HG03575 (cell line): ENCODE measurements around the gene IL1A.
"Not testable (repeated sequence)": the region's sequence is repeated elsewhere in the genome, so short reads cannot be mapped to it uniquely, and the experiment has no call there.

Experiments used
- ATAC-seq: cut with Tn5 transposase; IDR thresholded peaks from one replicate; pipeline ENCODE4 v1.9.1; 2021; ENCODE audit not compliant: unreplicated experiment, insufficient number of reproducible peaks, low FRiP score; ENCODE audit errors: extremely low read depth

The IL1A gene, protein sequence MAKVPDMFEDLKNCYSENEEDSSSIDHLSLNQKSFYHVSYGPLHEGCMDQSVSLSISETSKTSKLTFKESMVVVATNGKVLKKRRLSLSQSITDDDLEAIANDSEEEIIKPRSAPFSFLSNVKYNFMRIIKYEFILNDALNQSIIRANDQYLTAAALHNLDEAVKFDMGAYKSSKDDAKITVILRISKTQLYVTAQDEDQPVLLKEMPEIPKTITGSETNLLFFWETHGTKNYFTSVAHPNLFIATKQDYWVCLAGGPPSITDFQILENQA

DNA sequence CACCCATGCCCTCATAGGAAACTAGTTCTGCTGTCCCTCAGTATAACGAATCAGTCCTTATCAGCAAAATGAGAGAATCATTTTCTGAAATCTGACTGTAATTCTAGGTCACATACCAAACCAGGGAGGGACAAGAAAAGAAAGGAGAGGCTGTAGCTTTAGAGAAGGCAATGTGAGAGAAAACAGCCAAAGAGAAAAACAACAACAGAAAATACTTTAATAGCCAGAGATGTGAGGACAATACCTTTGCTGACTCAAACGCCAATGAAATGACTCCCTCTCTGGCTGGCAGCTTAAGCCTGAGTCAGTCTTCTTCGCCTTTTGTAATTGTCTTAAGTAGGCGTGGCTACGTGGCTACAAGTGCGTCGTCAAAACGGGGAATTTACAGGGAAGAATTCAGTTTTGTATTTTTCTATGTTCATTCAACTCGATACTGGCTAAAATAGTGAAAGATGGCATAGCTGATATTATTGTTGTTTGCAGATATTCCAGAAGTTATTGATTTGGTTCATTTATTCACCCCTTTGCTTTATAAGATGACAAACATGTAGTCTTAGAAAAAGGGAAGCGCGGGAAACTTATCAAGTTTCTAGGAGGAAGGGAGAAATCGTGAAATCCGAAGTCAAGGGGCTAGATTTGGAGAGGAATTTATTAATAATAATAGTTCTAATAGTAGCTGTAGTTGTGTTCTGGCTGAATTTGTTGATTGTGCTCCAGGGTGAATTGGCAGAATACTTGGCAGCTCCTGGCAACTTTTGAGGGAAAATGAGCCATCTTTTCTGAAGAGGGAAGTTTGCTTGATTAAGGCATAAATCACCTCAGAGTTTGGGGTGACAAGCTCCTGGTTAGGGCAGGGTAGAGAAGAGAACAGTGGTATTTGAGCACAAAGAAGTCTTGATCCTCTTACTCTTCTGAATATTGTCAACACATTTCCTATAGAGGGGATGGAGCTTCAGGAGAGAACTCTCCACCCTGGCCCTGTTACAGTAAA lies at the start of gene IL1A:
IL1A (minus strand) TSS at position 295 of the 991 bp plus-strand sequence. CDS start 723 bp downstream, outside the sequence.
- no peak for ATAC-seq

DNA sequence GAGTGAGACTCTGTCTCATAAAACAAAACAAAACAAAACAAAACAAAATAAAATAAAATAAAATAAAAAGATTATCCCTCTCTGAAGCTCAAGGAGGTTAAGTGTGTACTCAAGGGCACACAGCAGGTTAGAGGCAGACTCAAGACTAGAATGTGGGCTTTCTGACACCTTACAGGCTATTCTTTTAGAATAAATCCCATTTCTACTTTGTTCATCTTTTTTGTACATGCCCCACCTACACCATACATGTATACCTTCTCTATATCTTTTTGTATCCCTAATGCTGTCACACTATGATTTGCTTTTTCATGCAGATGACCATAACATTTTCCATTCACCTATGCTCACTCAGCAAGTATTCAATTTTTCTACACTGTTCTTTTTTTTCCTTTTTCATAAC lies 49.7 kb upstream of the IL1A start:
- ATAC-seq, result no peak

DNA sequence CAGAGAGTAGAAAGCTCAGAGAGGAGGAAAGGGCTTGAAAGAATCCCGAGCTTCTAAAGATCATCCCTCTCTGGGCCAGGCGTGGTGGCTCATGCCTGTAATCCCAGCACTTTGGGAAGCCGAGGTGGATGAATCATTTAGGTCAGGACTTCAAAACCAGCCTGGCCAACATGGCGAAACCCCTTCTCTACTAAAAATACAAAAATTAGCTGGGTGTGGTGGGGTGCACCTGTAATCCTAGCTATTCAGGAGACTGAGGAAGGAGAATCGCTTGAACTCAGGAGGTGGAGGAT lies 49.3 kb upstream of the IL1A start:
- ATAC-seq, result not testable (repeated sequence)

DNA sequence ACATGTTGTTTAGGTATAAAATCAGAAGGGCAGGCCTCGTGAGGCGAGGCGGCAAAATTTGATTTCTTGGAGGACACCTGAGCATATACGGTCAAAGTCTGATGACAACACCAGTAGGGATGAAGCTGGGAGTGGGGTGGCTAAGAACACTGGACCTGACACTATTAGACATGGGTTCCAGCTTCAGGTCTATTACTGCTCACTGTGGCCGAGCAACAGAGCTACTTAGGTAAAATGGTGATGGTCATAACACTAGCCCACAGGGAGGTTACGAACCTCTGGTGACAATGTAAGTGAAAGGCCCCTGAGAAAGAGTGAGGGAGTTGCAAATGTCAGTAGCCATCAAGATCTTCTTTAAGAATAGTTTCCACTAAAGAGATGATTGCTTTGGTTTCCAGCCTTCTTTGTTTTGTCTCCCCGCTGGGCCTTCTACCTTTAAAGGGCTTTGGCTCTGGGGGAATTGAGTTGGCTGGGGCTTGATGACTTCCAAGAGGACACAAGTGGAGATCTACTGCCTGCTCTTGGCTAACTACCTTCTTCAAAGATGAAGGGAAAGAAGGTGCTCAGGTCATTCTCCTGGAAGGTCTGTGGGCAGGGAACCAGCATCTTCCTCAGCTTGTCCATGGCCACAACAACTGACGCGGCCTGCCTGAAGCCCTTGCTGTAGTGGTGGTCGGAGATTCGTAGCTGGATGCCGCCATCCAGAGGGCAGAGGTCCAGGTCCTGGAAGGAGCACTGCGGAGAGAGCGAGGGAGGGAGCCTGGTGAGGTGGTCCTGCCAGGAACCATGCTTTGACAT lies 48.7 kb upstream of the IL1A start:
- ATAC-seq, result no peak

DNA sequence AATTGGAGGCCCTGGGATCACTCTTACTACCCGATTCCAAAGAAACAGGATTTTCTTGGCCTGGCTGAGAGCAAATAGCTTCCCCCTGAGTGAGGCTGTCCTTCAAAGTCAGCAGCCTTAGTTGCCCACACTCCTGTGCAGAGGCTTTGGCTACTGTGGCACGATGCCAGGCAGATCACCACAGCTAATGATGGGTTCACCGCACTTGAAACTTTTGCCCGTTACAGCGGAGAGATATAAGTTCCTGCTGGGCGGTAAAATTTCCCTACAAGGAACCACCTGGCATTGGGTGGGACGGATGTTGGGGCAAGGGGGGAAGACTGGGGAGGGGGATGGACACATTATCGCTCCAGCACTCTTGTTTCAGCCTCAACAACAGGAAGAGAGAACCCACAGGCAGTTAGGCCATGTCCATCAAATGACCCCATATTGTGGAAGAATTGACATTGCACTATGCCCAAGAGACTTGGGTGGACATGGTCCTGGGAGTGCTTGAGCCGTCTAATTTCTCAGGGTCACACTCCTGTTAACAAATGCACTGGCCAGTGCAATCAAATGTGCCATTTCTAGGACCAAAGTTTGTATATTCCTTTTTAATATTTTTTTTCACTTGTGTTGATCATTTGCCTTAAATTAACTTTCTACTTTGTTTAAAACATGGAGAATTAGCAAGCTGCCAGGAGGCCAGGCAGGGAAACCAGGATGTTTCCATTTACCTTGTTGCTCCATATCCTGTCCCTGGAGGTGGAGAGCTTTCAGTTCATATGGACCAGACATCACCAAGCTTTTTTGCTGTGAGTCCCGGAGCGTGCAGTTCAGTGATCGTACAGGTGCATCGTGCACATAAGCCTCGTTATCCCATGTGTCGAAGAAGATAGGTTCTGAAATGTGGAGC lies 47.9 kb upstream of the IL1A start:
- no peak for ATAC-seq

DNA sequence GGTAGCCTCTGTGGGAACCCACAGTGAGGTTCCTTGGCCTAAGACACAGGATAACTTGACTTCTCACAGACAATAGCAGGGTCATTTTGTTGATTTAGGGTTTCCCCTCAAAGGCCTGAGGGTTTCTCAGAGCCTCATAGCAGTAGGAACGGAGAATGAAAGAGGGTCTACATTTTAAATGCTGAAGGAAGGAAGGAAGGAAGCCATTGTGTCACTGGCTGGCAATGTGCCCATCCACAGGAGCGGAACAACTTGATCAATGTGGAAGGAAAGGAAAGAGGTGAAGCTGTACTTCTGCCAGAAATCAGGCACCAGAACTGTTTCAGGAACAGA lies 47.2 kb upstream of the IL1A start:
- no peak for ATAC-seq

DNA sequence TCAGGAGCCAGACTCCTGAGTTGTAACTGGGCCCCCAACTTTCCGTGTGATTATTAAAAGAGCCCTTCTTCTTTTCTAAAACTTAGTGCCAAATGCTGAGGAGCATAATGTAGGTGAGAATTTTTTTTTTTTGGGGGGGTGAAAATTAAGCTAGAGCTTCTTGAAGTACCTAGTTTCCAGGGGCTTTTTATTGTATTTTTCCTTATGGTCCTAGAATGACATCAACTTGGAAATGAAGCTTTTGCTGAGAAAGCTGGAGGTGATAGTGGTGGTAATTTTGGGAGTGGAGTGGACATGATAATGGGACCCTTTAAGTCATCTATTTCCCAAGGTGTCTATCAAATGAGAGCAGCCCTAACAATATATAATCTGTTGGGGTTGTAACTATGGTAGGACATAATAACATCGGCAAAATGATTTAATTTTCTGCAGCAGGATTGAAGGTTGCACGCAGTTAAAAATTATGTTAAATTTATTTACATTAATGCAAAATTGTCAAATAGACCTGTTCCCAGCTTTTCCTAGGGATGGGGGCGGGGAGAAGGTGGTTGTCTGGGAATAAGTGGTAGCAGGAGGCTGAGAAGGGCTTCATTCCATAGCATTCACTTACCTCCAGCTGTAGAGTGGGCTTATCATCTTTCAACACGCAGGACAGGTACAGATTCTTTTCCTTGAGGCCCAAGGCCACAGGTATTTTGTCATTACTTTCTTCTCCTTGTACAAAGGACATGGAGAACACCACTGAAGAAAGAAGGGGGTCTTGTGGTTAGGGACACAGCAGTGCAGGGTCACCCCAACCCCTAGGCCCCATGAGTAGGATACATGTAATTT lies 46.6 kb upstream of the IL1A start:
- no peak for ATAC-seq

DNA sequence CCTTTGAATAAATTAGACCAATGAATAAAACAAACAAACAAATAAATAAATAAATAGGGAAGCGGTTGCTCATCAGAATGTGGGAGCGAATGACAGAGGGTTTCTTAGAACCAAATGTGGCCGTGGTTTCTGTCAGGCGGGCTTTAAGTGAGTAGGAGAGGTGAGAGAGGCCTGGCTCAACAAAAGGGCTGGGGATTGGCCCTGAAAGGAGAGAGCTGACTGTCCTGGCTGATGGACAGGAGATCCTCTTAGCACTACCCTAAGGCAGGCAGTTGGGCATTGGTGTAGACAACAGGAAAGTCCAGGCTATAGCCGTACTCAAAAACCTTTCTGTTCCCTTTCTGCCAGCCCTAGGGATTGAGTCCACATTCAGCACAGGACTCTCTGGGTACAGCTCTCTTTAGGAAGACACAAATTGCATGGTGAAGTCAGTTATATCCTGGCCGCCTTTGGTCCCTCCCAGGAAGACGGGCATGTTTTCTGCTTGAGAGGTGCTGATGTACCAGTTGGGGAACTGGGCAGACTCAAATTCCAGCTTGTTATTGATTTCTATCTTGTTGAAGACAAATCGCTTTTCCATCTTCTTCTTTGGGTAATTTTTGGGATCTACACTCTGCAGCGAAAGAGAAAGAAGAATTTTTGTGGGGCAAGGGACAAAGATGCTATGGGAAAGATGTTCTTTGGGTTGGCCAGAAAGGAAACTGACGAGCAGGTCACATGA lies 45.8 kb upstream of the IL1A start:
- no peak for ATAC-seq

DNA sequence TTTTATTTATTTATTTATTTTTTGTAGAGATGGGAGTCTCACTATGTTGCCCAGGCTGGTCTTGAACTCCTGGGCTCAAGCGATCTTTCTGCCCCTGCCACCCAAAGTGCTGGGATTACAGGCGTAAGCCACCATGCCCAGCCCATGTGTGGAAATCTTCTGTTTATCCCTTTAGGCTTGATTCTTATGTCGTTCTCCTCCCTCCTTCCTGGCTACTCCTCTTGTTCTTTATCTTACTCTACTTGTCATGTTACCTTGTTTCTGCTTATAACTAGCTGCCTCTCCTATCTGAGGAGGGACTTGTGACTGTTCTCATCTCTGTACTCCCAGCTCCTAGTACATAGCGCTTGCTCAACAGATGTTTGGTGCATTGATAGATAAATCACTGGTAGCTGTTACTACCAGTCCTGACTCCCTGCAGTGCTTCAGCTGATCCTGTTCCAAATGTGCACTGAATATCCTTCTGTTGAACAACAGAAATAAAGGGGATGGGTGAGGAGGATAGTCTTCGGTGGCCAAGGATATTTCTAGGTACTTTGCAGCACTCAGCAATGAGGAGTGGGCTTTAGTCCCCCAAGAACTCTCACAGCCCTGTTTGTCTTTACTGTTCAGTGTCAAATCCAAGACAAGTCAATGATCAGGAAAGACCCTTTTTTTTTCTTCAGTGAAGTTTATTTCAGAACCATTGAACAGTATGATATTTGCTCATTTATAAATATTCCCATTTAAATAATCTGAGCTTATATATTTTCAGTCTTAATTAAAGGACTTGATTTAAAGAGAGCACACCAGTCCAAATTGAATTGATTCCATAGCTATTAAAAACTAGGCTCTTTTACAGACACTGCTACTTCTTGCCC lies 45.0 kb upstream of the IL1A start:
- no peak for ATAC-seq

DNA sequence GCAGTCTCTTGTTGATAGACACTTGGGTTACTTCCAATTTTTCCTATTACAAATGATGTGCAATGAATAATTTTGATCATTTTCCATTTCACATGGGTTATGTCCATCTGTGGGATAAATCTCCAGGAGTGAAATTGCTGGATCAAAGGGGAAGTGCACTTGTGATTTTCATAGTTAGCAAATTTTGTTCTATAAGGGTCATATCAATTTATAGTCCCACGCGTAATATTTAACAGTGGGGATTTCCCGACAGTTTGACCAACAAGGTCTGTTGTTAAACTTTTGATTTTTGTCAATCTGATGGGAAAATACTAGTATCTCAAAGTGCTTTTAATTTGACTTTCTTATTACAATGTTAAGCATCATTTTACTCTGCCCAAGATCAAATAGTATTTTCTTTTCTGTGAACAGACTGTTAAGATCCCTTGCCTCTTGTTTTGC lies 44.0 kb upstream of the IL1A start:
- ATAC-seq, result no peak

DNA sequence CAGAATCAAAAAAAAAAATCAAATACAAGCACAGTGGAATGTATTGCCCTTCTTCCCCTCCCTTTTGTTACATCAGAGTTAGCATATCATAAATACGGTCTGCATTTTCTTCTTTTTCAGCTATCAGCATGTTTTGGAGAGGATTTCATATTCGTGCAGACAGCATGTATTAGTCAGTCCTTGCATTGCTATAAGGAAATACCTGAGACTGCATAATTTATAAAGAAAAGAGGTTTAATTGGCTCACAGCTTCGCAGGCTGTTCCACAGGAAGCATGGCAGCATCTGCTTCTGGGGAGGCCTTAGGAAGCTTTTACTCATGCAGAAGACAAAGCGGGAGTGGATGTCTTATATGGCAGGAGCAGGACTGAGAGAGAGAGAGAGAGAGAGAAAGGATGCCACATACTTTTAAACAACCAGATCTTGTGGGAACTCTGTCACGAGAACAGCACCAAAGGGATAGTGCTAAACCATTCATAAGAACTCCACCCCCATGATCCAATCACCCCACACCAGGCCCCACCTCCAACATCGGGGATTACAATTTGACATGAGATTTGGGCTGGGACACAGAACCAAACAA lies 43.4 kb upstream of the IL1A start:
- ATAC-seq, result no peak

DNA sequence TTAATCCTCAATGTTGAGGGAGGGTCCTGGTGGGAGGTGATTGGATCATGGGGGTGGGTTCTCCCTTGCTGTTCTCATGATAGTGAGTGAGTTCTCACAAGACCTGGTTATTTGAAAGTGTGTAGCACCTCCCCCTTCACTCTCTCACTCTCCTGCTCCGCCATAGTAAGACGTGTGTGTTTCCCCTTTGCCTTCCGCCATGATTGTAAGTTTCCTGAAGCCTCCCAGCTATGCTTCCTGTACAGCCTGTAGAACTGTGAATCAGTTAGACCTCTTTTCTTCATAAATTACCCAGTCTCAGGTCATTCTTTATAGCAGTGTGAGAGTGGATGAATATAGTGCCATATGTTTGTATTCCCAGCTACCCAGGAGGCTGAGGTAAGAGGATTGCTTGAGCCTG lies 42.7 kb upstream of the IL1A start:
- no peak for ATAC-seq

DNA sequence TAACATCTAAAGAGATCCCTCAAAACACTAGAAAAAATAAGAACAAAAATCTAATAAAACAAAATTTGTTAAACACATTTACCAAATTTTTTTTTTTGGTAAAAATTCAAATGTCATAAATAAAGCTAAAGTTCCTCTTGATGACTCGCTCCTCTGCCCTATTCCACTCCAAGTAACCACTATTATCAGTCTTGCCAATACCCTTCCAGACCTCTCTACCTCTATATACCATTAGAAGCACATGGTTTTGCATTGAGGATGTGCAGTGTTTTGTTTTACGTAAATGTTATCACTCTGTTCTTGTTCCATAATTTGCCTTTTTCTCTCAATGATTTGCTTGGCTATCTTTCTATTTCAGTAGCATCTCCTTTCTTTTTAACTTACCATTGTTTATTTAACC lies 41.4 kb upstream of the IL1A start:
- ATAC-seq, result no peak

DNA sequence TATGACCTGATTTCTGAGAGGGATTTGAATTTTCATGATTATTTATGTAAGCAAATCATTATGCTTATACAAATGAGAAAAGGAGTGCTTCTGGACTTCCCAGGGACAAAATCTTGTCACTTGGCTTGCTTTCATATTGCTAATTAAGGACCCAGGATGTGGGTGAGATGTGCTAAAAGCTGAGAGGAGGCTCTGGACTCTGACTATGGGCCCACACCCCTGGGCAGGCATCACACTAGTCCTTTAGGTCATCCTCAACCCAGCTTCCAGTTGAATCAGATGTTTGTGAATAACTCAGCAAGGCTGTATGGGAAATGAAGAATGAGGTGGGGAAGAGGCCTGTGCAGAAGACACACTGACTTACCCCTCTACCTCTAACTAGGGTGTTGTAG lies 40.4 kb upstream of the IL1A start:
- ATAC-seq, result no peak

DNA sequence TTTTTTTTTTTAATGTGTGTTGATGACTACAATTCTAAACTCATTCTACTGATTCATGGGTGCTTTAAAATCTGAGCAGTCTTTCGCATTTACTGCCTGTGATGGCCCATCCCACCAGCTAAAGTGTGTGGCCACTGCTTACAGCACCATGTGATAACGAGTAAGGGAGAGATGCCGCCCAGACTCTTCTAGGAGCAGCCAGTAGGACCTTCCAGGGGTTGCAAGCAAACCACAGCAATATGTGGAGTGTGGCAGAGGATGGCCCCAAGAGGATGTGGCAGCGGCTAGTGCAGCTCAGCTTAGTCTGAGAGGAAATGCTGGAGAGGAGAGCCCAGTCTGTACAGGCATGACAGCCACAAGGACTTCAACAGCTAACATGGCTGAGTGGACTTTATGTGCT lies 37.4 kb upstream of the IL1A start:
- no peak for ATAC-seq

DNA sequence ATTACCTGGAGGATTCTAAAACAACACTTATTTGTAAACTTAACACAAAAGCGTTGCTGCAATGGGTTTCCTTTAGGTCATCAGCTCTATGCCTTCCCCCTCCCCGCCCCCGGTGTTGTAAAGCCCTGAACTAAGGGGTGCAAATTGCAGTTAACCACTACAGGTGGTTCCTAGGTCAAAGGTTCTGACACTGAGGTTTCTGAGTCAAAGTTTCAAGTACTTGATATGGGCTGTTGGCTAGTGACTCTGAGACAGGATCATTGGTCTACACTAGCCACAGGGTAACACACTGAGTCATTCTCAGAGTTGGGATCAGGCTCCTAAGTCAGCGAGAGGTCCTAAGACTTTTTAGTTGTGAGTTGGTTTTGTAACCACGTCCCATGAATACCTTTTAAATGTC lies 36.8 kb upstream of the IL1A start:
- ATAC-seq, result peak; percentile 63
